Right lobe of liver (tissue), 4 donors: ENCODE results near the gene SLC35B2.

Experiments used
- CTCF ChIP-seq, 4 donors: fragments of 200-600 bp in 3 of 4; fragments of 450-650 bp in 1 of 4; IDR thresholded peaks; one replicate each; pipeline versions ENCODE4 v1.5.1 to v1.8.0; 2016 to 2022; ENCODE audit warnings: antibody characterized with exemption in 4 of 4, mild to moderate bottlenecking in 2 of 4
- POLR2A ChIP-seq: fragments of 450-650 bp; IDR thresholded peaks from one replicate; pipeline ENCODE4 v1.6.1; 2017; ENCODE audit warnings: antibody characterized with exemption, mild to moderate bottlenecking
- donor health status: DM: no; HTN: no; CAD: no.
- donor health status: DM: no; HTN: no; CAD: no.
- donor health status: DM: no; HTN: yes; CAD: no.

GRCh38 chr6:44303842-44304241 is 46.5 kb upstream of the SLC35B2 start:
- TF ChIP-seq CTCF (IDR thresholded peaks at IDR 0.05) (no peak), POLR2A (no peak)
